Measurements from ENCODE around the gene RSPH9.
"Not testable (repeated sequence)": the region's sequence is repeated elsewhere in the genome, so short reads cannot be mapped to it uniquely, and the experiment has no call there.

The RSPH9 gene

GRCh38 chr6:43628393-43629103, 16.3 kb upstream of the RSPH9 start:
- in situ Hi-C loops (cut with MboI; ENCODE audit: low sequenced_read_pairs): no loop called here

- in situ Hi-C loops (cut with MboI; ENCODE audit: low sequenced_read_pairs): no loop called here
Observed at GRCh38 chr6:43629104-43629504, 15.7 kb upstream of the RSPH9 start, which contains the start of gene GTPBP2. Gene GTPBP2, minus strand, starts transcription at chr6:43629264. Its CDS starts 102 bp downstream, at chr6:43629162.

- in situ Hi-C loops (cut with MboI; ENCODE audit: low sequenced_read_pairs): no loop called here
Observed at GRCh38 chr6:43629505-43630300, 15.1 kb upstream of the RSPH9 start.

- in situ Hi-C loops (cut with MboI; ENCODE audit: low sequenced_read_pairs): no loop called here
Observed at GRCh38 chr6:43630980-43631619, 13.7 kb upstream of the RSPH9 start.

GRCh38 chr6:43633002-43633401, 11.8 kb upstream of the RSPH9 start:
- in situ Hi-C loops (cut with MboI; ENCODE audit: low sequenced_read_pairs): not testable (repeated sequence)

GRCh38 chr6:43634702-43635303, 10.0 kb upstream of the RSPH9 start:
- in situ Hi-C loops (cut with MboI; ENCODE audit: low sequenced_read_pairs): no loop called here

GRCh38 chr6:43635387-43636307, 9.2 kb upstream of the RSPH9 start, which contains the start of gene MAD2L1BP:
Gene MAD2L1BP, plus strand, starts transcription at chr6:43635840. Its CDS starts 36 bp downstream, at chr6:43635876.
- in situ Hi-C loops (cut with MboI; ENCODE audit: low sequenced_read_pairs): no loop called here

- in situ Hi-C loops (cut with MboI; ENCODE audit: low sequenced_read_pairs): no loop called here
Observed at GRCh38 chr6:43636308-43636659, 8.6 kb upstream of the RSPH9 start.

- in situ Hi-C loops (cut with MboI; ENCODE audit: low sequenced_read_pairs): no loop called here
Observed at GRCh38 chr6:43639984-43640800, 4.6 kb upstream of the RSPH9 start.

- in situ Hi-C loops (cut with MboI; ENCODE audit: low sequenced_read_pairs): no loop called here
Observed at GRCh38 chr6:43645613-43645964, 753 bp downstream of the RSPH9 start.

- in situ Hi-C loops (cut with MboI; ENCODE audit: low sequenced_read_pairs): no loop called here
Observed at GRCh38 chr6:43647613-43648012, 2.8 kb downstream of the RSPH9 start.

- in situ Hi-C loops (cut with MboI; ENCODE audit: low sequenced_read_pairs): no loop called here
Observed at GRCh38 chr6:43648248-43648647, 3.4 kb downstream of the RSPH9 start.

GRCh38 chr6:43652822-43653221, 8.0 kb downstream of the RSPH9 start:
- in situ Hi-C loops (cut with MboI; ENCODE audit: low sequenced_read_pairs): not testable (repeated sequence)

- in situ Hi-C loops (cut with MboI; ENCODE audit: low sequenced_read_pairs): no loop called here
Observed at GRCh38 chr6:43657221-43657802, 12.5 kb downstream of the RSPH9 start.

GRCh38 chr6:43658161-43658560, 13.3 kb downstream of the RSPH9 start:
- in situ Hi-C loops (cut with MboI; ENCODE audit: low sequenced_read_pairs): no loop called here

- in situ Hi-C loops (cut with MboI; ENCODE audit: low sequenced_read_pairs): not testable (repeated sequence)
Observed at GRCh38 chr6:43662948-43663347, 18.1 kb downstream of the RSPH9 start.

- in situ Hi-C loops (cut with MboI; ENCODE audit: low sequenced_read_pairs): no loop called here
Observed at GRCh38 chr6:43665376-43665775, 20.5 kb downstream of the RSPH9 start.

GRCh38 chr6:43666196-43666920, 21.5 kb downstream of the RSPH9 start:
- in situ Hi-C loops (cut with MboI; ENCODE audit: low sequenced_read_pairs): no loop called here

All from hTERT RPE-1 (cell line).